Central memory CD4-positive, alpha-beta T cell (primary cell): ENCODE measurements around the gene CCDC24.

Source experiments
- DNase-seq: peaks from one replicate; pipeline ENCODE4 v3.0.0; 2022

CCDC24 gene

GRCh38 chr1:43981135-43981491 lies 10.3 kb upstream of the CCDC24 start:
- DNase-seq, result no peak

DNA sequence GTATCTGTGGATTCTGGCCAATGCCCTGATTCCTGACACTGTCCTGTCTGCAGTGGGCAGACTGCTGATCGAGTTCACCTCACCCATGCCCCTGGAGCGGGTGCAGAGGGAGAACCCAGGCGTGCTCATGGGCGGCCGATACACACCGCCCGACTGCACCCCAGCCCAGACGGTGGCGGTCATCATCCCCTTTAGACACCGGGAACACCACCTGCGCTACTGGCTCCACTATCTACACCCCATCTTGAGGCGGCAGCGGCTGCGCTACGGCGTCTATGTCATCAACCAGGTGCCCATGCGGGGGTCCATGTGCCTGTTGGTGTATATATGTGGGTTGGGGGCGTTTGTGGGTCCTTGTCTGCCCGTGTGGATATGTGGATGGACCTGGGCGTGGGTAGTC lies 9.8 kb upstream of the CCDC24 start:
- no peak for DNase-seq

DNA sequence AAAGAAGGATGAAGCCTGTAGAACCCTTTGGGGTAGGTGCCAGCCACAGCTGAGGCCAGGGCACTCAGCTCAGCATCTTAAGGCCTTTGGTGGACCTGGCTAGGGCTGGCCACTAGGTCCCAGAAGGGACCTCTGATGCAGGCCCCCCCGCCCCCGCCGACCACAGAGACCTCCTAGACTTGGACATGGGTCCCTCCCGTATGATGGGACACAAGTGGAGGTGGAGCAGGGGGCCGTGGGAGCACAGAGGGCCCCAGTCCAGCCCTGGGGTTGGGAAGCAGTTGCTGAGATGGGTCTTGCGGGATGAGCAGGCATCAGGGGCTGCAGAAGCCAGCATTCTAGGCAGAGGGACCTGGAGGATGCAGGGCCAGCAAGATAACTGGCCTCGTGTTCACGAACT lies 9.2 kb upstream of the CCDC24 start:
- DNase-seq, result no peak

- DNase-seq, result no peak
These were observed 8.6 kb upstream of the CCDC24 start for GRCh38 chr1:43982808-43983207.

DNA sequence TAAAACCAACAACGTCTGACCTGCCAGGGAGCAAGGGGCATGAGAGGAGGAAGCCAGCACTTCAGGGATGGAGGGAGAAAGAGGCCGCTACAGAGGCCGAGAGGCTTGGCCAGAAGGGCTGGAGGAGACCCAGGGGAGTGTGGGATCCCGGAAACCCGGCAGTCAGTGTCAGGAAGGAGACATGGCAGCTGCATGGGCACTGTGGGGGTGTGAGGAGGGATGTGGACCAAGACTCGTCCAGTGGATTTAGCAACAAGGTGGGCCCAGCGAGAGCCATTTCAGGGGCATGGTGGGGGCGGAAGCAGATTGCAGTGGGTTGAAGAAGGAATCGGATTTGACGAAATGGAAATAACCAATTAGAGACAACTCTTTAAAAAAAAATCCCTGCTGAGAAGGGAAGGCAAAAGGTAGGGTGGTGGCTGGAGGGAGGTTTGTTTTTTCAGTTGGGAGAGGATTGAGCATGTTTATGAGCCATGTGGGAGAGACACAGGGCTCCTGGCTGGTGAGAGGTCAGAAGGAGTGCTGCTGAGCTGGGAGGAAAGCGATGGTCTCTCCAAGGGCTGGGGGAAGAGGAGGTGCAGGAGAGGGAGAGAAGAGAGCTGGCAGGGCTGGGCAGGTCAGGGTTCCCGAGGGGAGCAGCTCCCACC lies 8.0 kb upstream of the CCDC24 start:
- no peak for DNase-seq

DNA sequence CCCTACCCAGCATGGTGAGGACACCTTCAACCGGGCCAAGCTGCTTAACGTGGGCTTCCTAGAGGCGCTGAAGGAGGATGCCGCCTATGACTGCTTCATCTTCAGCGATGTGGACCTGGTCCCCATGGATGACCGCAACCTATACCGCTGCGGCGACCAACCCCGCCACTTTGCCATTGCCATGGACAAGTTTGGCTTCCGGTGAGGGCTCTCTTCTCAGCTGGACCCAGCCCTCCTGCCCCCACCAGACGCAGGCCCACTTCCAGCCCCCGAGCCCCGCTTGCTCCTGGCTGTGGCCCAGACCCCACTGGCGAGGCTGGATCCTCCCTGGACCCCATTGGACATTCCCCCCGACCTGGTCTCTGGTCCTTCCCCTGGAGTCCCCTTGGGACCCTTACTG lies 6.5 kb upstream of the CCDC24 start:
- no peak for DNase-seq

GRCh38 chr1:43985984-43986595 lies 5.3 kb upstream of the CCDC24 start:
- no peak for DNase-seq

GRCh38 chr1:43986712-43987111 lies 4.7 kb upstream of the CCDC24 start:
- no peak for DNase-seq

DNA sequence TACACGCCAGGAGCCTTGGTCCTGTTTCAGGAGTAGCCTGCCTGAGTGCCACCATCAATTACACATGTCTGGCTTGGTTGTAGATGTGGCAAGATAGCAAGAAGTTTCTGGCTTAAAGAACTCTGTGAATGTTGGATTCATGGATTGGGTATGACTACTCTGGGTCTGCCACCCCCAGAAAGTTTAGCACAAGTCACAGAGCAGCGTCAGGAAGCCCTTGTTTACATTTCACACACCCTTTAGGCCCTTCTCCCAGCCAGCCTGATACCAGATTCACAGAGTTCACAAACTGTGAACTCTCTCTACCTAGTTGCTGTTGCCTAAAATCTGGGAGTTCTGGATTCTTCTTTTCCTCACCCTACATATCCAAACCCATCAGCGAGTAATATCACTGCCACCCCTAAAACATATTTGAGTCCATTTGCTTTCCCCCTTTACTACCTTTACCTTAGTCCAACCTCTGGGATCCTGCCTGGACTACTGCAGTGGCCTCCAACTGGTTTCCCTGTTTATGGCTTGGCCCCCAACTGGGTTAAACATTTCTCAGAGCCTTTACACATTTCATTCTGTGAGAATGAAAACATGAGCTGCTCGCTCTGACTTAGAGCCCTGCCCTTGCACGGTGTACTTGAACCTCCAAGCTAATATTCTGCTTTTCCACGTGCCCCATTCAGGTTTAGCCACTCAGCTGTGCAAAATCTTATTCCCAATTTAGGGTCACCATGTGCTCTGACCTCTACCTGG lies 4.1 kb upstream of the CCDC24 start:
- DNase-seq, result no peak

DNA sequence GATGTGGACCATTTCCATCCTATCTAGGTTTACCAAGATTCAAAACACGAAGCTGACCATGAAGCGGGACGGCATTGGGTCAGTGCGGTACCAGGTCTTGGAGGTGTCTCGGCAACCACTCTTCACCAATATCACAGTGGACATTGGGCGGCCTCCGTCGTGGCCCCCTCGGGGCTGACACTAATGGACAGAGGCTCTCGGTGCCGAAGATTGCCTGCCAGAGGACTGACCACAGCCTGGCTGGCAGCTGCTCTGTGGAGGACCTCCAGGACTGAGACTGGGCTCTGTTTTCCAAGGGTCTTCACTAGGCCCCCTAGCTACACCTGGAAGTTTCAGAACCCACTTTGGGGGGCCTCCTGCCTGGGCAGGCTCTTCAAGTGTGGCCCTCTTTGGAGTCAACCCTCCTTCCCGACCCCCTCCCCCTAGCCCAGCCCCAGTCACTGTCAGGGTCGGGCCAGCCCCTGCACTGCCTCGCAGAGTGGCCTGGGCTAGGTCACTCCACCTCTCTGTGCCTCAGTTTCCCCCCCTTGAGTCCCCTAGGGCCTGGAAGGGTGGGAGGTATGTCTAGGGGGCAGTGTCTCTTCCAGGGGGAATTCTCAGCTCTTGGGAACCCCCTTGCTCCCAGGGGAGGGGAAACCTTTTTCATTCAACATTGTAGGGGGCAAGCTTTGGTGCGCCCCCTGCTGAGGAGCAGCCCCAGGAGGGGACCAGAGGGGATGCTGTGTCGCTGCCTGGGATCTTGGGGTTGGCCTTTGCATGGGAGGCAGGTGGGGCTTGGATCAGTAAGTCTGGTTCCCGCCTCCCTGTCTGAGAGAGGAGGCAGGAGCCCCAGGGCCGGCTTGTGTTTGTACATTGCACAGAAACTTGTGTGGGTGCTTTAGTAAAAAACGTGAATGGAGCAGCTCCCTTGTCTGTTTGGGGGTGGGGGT lies 864 bp upstream of the CCDC24 start:
- DNase-seq, result no peak

- DNase-seq, result no peak
These were observed 261 bp upstream of the CCDC24 start for GRCh38 chr1:43991200-43991475.

DNA sequence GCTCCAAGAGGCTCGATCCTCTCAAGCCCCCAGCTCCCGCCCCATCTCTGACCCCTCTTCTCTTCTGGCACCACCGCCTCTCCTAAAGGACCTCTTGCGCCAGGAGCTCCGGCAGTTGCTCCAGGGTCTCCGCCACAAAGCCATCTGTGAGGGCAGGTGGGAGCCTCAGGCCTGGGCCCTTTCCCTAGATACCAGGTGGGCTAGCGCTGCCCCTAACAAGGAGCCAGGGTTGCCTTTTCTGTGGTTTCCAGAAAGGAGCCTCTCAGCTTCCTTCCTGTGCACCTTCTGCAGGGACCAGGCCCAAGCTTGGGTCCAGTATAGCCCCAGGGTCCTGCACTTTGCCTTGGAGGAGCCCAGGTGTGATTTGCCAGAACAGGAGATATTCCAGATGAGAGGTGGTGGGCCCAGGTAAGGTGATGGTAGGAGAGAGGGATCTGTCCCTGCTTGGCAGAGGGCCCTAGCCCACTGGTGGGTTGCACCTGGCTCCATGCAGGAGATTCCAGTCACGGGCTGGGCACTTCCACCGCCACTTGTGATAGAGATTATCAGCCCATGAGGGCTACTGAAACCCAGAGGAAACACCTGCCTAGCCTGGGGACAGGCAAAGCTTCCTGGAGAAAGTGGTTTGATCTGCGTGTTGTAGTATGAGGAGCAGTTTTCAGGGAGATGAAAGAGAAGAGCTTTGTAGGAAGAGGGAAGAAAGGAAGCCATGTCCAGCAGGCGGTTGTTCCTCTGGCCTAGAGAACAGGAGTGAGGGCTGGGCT lies 1.0 kb downstream of the CCDC24 start:
- DNase-seq, result no peak

- no peak for DNase-seq
These were observed 2.0 kb downstream of the CCDC24 start for GRCh38 chr1:43993206-43993914.

DNA sequence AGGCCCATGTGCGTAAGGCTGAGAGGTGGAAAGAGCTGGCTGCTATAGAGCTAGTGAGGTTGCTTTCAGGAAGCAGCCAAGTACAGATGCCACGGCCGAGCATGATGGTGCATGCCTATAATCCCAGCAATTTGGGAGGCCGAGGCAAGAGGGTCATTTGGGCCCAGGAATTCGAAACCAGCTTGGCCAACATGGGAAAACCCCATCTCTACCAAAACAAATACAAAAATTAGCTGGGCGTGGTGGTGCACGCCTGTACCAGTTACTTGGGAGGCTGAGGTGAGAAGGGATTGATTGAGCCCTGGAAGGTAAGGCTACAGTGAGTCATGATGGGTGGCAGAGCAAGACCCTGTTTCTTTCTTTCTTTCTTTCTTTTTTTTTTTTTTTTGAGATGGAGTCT lies 2.7 kb downstream of the CCDC24 start:
- no peak for DNase-seq

GRCh38 chr1:43994794-43995790 lies 3.7 kb downstream of the CCDC24 start:
- DNase-seq, result no peak

DNA sequence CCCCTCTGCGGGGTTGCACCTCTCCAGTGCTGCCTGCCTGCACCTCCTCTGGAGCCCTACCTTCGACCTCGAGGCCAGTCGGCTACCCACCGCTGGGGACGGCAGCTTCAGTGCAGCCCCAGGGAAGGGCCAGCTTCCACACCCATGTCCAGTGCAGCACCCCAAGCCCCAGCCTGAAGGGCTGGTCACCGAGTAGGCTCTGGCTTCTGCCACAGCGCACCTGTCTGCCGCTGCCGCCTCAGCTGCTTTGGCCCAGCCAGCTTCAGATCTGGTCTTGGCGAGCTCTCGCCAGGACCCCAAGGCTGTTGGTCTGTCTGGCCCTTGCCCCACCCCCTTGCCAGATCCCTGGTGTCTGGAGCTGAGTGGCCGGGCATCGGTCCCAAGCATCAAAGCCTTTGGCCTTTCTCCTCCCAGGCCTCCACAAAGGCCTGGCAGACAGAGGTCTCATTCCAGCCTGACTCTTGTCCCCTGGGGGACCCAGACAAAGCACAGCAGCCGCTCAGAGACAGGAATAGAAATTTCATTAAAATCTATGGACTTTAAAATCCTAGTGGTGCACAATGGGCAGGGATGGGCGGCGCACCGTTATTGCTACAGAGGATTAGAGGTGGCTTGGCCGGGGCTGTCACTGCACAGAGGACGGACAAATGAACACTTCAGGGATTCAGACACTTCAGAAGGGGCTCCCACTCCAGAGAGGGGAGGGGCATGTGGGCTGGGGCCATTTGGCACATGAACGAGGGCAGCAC lies 4.8 kb downstream of the CCDC24 start:
- no peak for DNase-seq

- DNase-seq, result no peak
These were observed 5.3 kb downstream of the CCDC24 start for GRCh38 chr1:43996733-43997115.

GRCh38 chr1:43997295-43997999 lies 6.0 kb downstream of the CCDC24 start:
- no peak for DNase-seq

DNA sequence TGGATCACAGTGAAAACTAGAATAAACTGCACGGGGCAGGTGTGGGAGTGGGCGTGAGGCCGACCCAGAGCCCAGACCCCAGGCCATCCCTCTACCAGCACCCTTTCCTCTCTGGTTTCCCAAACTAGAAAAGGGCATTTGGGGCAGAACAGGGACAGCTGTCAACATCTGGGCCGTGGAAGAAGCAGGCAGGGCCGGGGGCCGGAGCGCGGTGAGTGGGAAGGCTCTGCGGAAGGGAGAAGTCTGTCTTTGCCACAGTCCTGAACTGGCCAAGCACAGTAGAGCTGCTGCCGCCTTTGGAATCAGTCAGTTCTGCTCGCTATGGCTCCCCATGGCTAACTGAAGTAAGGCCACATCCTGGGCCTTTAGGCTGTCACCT lies 6.6 kb downstream of the CCDC24 start:
- no peak for DNase-seq
